ENCODE results near the gene ATP8A2. TPM values are rescaled to one million over a fixed set of nuclear protein-coding genes. Genes with fewer than 3 reads are reported as not detected.

ATP8A2 gene
- total and polyA plus RNA-seq, 11 donors = 0.01 to 0.29 (median 0.05) TPM; not detected in 2

- Histone ChIP-seq H3K36me3 (no peaks in the 10 kb centered on the region), H3K4me3 (no peak overlapping the region), H3K27me3 (peaks cover 13 to 53% (median 33%) of the 10 kb centered on the region in 9 donors), H3K9me3 (no peaks in the 10 kb centered on the region), H3K27ac (no peak overlapping the region), H3K4me1 (peaks cover 0 to 9% (median 0%) of the 10 kb centered on the region in 12 donors)
- DNase-seq (no peak), ATAC-seq (no peak)
- intact Hi-C loops (cut with DNase I) = no loop called here
- TF ChIP-seq POLR2A (IDR thresholded peaks at IDR 0.05) (no peak), CTCF (IDR thresholded peaks at IDR 0.05) (no peak)
- 9 to 18% (median 12%) methylated on average over 12 to 20 of the region's 20 CpGs for WGBS, 4 donors
These were observed 97.4 kb downstream of the ATP8A2 start for GRCh38 chr13:25469169-25469525.

GRCh38 chr13:25473864-25474263, 102.1 kb downstream of the ATP8A2 start:
- Histone ChIP-seq H3K4me3 (no peak overlapping the region), H3K9me3 (no peaks in the 10 kb centered on the region), H3K27ac (no peak overlapping the region), H3K36me3 (no peaks in the 10 kb centered on the region), H3K4me1 (peaks cover 0 to 3% (median 0%) of the 10 kb centered on the region in 12 donors), H3K27me3 (peaks cover 4 to 48% (median 23%) of the 10 kb centered on the region in 9 donors)
- no peak for TF ChIP-seq POLR2A (IDR thresholded peaks at IDR 0.05)
- TF ChIP-seq CTCF (IDR thresholded peaks at IDR 0.05) = no peak
- WGBS, 4 donors = 43 to 66% (median 59%) methylated on average over 2 of the region's 2 CpGs
- intact Hi-C loops (cut with DNase I) = no loop called here
- ATAC-seq (no peak), DNase-seq (no peak)

GRCh38 chr13:25478186-25478585, 106.4 kb downstream of the ATP8A2 start:
- ATAC-seq (no peak), DNase-seq (no peak)
- Histone ChIP-seq H3K9me3 (peaks cover 0 to 6% (median 0%) of the 10 kb centered on the region in 12 donors), H3K4me3 (no peak overlapping the region), H3K36me3 (no peaks in the 10 kb centered on the region), H3K27me3 (peaks cover 0 to 8% (median 0%) of the 10 kb centered on the region in 9 donors), H3K27ac (no peak overlapping the region), H3K4me1 (no peaks in the 10 kb centered on the region)
- WGBS, 4 donors = 59 to 80% (median 73%) methylated on average over 1 of the region's 1 CpG
- TF ChIP-seq POLR2A (IDR thresholded peaks at IDR 0.05) = no peak
- intact Hi-C loops (cut with DNase I) = no loop called here

- ATAC-seq = no peak
These were observed 117.5 kb downstream of the ATP8A2 start for GRCh38 chr13:25489238-25489637.

More at GRCh38 chr13:25489238-25489637, 117.5 kb downstream of the ATP8A2 start:
- Histone ChIP-seq H3K27ac (no peak overlapping the region), H3K4me1 (no peaks in the 10 kb centered on the region), H3K4me3 (no peak overlapping the region), H3K36me3 (no peaks in the 10 kb centered on the region), H3K9me3 (no peaks in the 10 kb centered on the region), H3K27me3 (peaks cover 0 to 23% (median 3%) of the 10 kb centered on the region in 9 donors)
- TF ChIP-seq POLR2A (IDR thresholded peaks at IDR 0.05) = no peak
- no peak for TF ChIP-seq CTCF (IDR thresholded peaks at IDR 0.05)
- no peak for DNase-seq
- 13 to 22% (median 18%) methylated on average over 12 of the region's 12 CpGs for whole genome bisulfite sequencing, 4 donors
- intact Hi-C loops (cut with DNase I) = no loop called here

Data from heart left ventricle (tissue), 16 donors.